Choroid plexus epithelial cell (primary cell): ENCODE data around the gene PLBD2.

Source experiments
- DNase-seq: peaks from one replicate; pipeline ENCODE4 v3.0.0-alpha.2; 2010; ENCODE audit warnings: low read depth
- H3K4me3 ChIP-seq: 2 replicates; pipeline ENCODE4 v1.5.1; 2011; ENCODE audit warnings: low read depth, mild to moderate bottlenecking, control low read depth, low read length, moderate library complexity
- CTCF ChIP-seq: conservative IDR thresholded peaks from 2 replicates; pipeline ENCODE4 v1.5.1; 2011; ENCODE audit warnings: low read depth, mild to moderate bottlenecking, control low read depth, inconsistent platforms, low read length, moderate library complexity

Gene PLBD2

DNA sequence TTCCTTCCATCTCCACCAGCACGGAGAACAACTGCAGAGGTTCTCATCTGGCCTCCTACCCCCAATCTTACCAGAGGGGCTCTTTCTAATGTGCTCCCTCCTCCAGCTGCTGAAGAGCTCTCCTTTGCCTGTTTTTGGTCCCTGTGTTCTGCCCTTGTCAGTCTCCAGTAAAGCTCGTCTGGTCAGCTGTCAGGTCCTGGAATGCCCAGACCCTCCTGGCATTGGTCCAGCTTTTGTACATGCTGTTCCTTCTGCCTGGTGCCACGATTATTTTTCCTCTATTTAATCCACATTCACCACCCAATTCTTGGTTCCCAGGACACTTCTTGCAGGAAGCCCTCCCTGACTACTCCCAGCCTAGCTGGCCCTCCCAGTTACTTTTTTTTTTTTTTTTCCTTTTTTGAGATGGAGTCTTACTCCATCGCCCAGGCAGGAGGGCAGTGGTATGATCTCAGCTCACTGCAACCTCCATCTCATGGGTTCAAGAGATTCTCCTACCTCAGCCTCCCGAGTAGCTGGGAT, 30.0 kb upstream of the PLBD2 start:
- no peak overlapping the region for H3K4me3 ChIP-seq
- no peak for DNase-seq
- no peak for TF ChIP-seq CTCF

- no peak for TF ChIP-seq CTCF
- DNase-seq = no peak
- no peak overlapping the region for H3K4me3 ChIP-seq
Measured at GRCh38 chr12:113329022-113329790, 29.2 kb upstream of the PLBD2 start.

GRCh38 chr12:113329791-113330417, 28.5 kb upstream of the PLBD2 start:
- no peak for DNase-seq
- no peak for TF ChIP-seq CTCF
- no peak overlapping the region for H3K4me3 ChIP-seq

DNA sequence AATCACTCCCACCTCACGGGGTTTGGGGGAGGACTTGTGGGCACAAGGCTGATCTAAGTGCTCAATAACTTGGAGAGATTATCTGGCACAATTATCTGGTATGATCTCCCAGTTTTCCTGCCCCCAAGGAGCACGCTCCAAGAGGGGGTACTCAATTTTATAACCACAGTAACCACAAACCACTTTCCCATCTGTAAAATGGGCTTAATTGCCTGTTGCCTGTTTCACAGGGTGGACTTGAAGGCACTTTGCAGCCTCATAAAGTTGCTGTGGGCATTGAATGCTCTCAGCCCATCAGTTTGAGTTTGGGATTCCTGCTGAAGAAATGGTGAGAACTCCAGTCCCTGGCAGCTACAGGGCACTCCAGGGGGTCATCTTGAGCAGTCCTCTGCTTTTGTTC, 27.9 kb upstream of the PLBD2 start:
- TF ChIP-seq CTCF = no peak

GRCh38 chr12:113332688-113333417, 25.5 kb upstream of the PLBD2 start:
- TF ChIP-seq CTCF = no peak
- no peak overlapping the region for H3K4me3 ChIP-seq
- no peak for DNase-seq

More for the DNA sequence above, 27.9 kb upstream of the PLBD2 start:
- no peak overlapping the region for H3K4me3 ChIP-seq
- no peak for DNase-seq

GRCh38 chr12:113333418-113333750, 25.0 kb upstream of the PLBD2 start:
- H3K4me3 ChIP-seq = no peak overlapping the region
- TF ChIP-seq CTCF = no peak
- DNase-seq = no peak
